Epithelial cell of prostate (primary cell): ENCODE measurements around the gene MLX.

Source experiments
- DNase-seq: peaks from one replicate; pipeline ENCODE4 v3.0.0-alpha.2; 2011; ENCODE audit warnings: low read depth, low spot score
- H3K27ac ChIP-seq: fragments of 450-650 bp; 2 replicates; pipeline ENCODE4 v1.5.1; 2017; ENCODE audit warnings: mild to moderate bottlenecking

Gene MLX

GRCh38 chr17:42566883-42567573 is at the start of gene MLX:
MLX (plus strand) TSS chr17:42567100; CDS start chr17:42567125, 25 bp downstream.
- peak within 1 kb of the TSS; percentile 85 for H3K27ac ChIP-seq
- DNase-seq = no peak

DNA sequence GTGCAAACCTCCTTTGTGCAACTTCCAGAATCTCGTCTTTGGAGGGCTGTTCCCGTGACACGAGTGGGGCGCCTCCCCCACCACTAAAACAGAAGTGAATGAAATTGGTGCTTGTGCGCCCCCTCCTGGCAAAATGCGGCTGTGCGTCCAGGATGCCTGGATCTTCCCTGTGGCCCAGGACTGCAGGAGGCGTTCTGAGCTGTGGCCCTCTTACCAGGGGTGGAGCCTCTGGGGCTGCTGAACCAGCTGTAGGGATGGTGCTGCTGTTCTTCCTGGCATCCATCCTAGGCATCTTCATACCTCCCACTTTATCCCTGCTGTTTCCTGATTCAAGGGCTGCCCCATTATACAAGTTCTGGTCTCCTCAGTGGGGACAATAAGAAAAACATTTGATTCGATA is 49.4 kb upstream of the MLX start:
- H3K27ac ChIP-seq = peak overlapping the region; percentile 93
- peak; percentile 53 for DNase-seq

DNA sequence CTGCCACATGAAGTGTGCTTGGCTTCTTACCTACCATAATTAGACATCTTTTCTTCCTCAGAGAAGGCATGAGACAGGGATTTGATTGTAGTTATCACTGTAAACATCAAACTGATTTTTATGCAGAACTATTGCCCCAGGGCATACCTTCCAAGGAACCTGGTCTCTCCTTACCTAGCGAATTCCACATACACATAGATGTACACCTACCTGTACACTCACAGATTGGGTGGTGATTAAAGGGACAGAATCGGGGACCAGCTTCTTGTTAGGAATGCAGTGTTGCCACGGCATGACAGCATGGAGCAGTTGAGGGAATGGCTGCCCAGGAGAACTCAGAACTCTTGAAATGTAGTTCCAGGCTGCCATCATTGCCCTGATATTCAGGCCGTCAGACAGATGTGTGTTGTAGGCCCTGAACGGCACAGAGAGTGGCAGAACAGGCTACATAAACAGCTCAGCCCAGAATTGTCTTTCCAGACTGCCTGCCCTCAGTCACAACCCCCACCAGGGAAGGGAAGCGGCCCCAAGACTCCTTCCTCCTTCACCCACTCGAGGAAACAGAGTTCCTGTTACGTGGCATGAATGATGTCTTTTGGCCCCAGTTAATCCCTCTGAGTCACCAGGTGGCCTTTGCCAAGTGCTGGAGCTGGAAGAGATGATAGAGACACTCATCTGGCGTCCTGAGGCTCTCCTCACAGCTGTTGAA is 48.7 kb upstream of the MLX start:
- DNase-seq = peak; percentile 71
- peak overlapping the region; percentile 93 for H3K27ac ChIP-seq

DNA sequence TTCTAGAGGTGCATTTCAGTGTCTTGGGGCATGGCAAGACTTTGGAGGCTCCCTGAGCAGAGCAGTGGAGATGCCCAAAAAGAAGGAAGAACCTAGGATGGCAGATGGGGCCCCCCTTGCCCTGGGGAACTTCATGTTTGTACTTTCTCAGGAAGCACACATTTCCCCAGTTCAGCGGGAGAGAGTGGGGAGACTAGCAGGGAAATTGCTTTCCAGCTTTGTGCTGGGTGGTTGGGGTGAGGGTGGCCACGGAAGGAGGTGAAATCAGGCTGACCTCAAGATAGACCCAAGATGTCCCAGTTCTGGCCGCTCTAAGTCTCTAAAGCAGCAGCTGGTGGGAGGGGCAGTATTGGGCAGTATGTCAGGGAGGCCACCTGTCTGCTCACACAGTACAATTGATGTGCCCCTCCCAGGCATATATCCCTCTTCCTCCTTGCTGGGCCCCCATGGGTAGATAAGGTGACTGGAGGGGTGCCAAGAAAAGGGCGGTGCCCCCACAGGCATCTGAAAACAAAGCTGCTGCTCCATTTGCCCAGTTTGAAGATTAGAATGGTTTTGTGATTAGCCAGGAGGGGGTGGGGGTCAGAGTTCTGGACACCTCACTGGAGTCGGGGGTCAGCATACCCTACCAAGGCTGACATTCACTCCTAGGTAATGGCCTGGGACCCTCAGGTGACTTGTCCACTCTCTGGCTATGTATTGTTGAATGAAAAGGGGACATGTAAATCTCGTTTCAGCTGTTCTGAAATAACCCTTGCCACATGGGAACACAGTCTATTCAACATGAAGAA is 48.0 kb upstream of the MLX start:
- H3K27ac ChIP-seq = peak overlapping the region; percentile 93
- no peak for DNase-seq

DNA sequence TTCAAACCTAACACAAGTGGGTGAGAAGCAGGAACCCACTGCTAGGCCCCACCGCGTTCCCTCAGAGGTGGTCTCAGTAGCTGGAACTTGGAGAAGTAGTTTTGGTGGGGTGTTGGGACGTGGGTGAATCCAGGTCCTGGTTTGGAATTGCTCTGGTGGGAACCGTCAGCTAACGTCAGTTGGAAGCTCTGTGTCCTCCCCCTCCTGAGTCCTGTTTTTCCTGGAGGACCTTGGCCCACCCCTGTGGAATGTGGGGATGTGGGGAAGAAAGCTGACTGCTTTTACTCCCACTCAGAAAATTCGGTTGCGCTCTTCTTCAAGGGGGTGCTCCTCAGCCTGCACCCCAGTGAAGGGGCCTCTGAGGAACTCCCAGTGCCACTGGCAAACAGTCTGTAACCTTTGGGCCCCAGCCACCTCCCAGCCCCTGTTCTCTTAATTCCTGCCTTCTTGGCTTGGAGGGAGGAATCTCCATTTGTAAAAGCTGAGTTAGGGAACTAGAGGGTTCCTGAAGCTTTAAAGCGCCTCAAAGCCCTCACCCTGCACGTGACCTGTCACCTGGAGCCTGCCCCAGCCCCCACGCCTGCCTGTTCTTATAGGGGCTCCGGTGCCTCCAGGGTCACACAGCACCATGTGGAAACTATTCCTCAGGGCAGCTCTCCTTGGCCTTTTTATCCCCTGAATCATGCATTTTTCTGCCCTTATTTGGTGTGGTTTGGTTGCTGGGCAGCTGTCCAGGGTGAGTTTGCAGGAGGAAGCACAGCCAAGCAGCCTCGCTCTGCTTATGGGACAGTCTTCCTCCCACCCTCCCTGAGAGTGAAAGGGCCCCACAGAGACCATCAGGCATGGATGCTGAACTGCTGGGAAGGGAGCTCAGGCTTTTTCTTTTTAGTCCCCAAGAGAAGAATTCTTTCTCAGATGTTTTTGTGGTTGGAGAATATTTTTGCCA is 47.1 kb upstream of the MLX start:
- peak overlapping the region; percentile 93 for H3K27ac ChIP-seq
- DNase-seq = no peak

GRCh38 chr17:42520540-42520951 is 46.4 kb upstream of the MLX start:
- no peak for DNase-seq
- peak overlapping the region; percentile 93 for H3K27ac ChIP-seq

GRCh38 chr17:42521036-42521435 is 45.9 kb upstream of the MLX start:
- no peak for DNase-seq
- H3K27ac ChIP-seq = peak overlapping the region; percentile 93

GRCh38 chr17:42521666-42522262 is 45.1 kb upstream of the MLX start:
- no peak overlapping the region for H3K27ac ChIP-seq
- no peak for DNase-seq

DNA sequence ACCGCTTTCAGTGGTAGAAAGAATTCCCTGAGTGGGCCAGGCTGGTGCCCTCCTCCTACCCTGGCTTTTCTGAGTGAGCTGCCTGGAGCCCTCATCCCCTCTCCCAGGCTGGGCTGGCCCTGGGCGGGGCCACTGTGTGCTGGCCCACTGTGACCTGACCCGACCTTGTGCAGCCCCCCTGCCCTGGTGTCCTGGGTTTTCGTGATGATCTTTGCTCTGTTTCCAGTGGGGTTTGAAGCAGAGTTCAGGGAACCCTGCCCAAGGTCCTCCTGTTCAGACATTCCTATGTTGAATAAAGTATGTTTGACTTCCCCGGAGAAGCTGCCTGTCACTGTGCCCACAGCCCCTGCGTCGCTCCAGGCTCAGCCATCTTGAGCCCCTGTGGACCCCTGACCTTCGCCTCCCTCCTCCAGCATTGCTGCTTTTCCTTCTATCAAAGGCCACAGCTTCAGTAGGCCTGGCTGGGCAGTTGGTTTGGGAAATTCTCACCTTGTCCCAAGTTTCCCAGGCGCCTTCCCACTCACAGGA is 44.6 kb upstream of the MLX start:
- DNase-seq = no peak
- no peak overlapping the region for H3K27ac ChIP-seq

DNA sequence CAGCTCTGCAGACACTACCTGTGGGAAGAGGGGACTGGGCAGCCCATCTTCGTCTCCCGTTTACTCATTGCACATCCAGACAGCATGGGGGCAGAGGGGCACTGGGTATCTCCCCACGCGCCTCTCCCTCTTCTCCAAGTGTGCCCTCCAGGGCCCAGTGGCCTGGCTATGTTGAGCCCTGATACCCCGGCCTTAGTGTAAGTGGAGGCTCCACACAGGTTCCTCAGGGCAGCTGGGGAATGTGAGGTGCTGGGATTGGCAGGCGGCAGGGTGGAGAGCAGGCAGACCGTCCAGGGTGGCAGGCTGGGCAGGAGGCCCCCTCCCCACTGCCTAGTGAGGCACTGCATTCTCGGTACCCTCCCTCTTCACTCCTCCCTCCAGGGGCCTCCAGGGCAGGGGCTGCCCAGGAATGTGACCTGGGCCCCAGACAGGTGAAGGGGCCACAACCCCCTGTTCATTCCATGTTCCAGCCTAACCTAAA is 44.1 kb upstream of the MLX start:
- no peak for DNase-seq
- no peak overlapping the region for H3K27ac ChIP-seq

DNA sequence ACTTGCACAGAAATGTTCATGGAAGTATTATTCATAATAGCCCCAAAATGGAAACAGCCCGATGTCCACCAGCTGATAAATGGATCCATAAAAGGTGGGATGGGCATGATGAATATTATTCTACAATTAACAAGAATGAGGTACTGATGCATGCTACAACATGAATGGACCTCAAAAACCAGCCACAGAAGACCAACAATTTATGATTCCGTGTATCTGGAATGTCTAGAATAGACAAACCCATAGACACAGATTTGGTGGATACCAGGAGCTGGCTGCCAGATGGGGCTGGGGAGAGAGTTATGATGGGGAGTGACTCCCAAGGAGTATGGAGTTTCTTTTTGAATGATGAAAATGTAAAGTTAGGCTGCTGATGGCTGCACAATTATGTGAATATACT is 41.7 kb upstream of the MLX start:
- peak overlapping the region; percentile 66 for H3K27ac ChIP-seq
- peak; percentile 69 for DNase-seq

- DNase-seq = no peak
- H3K27ac ChIP-seq = peak overlapping the region; percentile 66
These were observed 40.9 kb upstream of the MLX start for GRCh38 chr17:42526031-42526444.

DNA sequence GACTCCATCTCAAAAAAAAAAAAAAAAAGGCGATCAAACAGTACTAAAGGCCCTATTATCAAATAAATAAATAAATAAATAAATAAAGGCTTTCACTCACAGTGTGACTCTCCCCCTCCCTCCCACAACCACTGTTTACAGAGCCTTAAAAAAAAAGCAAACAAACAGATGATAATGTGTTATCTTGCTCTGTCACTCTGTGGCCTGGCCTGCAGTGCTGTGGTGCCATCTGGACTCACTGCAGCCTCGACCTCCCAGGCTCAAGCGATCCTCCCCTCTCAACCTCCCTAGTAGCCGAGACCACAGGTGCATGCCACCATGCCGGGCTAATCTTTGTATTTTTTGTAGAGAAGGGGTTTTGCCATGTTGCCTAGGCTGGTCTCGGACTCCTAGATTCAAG is 39.0 kb upstream of the MLX start:
- DNase-seq = no peak
- H3K27ac ChIP-seq = no peak overlapping the region

DNA sequence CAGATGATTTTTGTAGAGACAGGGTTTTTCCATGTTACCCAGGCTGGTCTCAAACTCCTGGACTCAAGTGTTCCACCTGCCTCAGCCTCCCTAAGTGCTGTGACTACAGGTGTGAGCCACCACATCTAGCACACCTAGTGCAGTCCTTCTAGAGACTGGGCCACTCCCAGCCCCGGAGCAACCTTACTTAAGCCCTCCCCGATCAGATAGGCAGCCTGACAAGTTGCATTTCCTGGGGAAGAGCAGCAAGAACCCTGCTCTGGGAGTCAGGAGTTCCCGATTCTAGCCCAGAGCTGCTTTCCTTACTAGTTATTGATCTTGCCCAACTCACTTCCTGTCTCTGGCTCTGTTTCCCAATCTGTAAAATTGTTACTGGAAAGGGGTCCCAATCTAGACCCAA is 37.8 kb upstream of the MLX start:
- DNase-seq = no peak
- H3K27ac ChIP-seq = peak overlapping the region; percentile 94

DNA sequence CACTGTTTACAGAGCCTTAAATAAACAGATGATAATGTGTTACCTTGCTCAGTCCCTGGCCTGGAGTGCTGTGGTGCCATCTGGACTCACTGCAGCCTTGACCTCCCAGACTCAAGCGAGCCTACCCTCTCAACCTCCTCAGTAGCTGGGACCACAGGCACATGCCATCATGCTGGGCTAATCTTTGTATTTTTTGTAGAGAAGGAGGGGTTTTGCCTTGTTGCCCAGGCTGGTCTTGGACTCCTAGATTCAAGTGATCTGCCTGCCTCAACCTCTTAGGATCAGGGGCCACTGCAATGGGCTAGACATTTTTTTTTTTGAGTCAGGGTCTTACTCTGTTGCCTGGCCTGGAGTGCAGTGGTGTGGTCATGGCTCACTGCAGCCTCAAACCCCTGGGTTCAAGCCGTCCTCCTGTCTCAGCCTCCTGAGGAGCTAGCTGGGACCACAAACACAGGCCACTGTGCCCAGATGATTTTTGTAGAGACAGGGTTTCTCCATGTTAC is 35.9 kb upstream of the MLX start:
- H3K27ac ChIP-seq = peak overlapping the region; percentile 94
- no peak for DNase-seq

DNA sequence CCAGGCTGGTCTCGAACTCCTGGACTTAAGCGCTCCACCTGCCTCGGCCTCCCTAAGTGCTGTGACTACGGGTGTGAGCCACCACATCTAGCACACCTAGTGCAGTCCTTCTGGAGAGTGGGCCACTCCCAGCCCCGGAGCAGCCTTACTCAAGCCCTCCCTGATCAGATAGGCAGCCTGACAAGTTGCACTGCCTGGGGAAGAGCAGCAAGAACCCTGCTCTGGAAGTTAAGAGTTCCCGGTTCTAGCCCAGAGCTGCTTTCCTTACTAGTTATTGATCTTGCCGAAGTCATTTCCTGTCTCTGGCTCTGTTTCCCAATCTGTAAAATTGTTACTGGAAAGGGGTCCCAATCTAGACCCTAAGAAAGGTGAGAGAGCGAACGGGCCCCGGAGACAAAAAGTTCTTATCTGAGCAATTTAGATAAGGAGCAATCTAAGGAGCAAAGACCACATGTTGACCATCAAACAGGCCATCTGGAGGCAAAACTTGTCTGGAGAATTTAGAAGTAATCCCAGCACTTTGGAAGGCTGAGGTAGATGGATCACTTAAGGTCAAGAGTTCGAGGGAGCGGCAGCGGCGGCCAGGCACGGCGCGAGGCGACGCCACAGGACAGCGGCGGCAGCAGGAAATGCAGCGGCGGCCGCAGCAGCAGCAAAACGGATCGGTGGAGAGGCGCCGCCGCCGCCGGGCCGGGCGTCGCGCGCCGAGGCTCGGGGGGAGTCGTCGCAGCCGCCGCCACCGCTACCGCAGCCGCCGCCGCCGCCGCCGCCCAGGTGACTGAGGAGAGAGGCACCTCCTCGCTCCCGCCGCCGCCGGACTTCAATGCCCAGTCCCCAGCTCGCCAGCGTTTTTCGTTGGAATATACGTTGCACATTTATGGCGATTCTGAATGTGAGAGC is 35.2 kb upstream of the MLX start:
- no peak for DNase-seq
- peak overlapping the region; percentile 94 for H3K27ac ChIP-seq

GRCh38 chr17:42535155-42536047 is 31.5 kb upstream of the MLX start:
- peak overlapping the region; percentile 57 for H3K27ac ChIP-seq
- no peak for DNase-seq
